Measurements from ENCODE around the gene OR2T10. TPM values are rescaled to one million over a fixed set of nuclear protein-coding genes. Genes with fewer than 3 reads are reported as not detected.
"Not testable (repeated sequence)": the region's sequence is repeated elsewhere in the genome, so short reads cannot be mapped to it uniquely, and the experiment has no call there.

OR2T10 gene
- total RNA-seq, 2 donors from 2014 or later, result not detected

DNA sequence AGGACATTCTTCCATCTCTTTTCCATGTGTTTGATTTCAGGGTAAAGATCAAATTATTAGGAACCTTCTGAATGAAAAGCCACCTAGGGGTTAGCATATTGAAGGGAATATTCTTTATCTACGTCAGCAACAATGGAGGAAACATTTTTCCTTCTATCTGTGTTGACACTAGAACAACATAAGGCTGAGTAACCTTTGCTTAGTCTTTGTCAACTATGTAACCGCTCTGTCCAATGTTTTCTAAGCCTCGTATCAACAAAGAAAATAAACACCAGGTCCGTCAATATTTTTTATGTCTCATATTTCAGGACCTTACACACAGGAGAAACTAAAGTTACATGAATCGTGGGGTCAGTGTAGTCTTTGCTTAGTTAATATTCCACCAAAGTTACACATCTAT, 39.1 kb upstream of the OR2T10 start:
- peaks cover 14% of the 10 kb centered on the region for H3K9me3 Mint-ChIP-seq
- H3K9ac ChIP-seq (ENCODE audit: extremely low read depth, low read length, poor library complexity, severe bottlenecking); H3K4me1 Mint-ChIP-seq; H3K27ac Mint-ChIP-seq; H3K36me3 ChIP-seq (ENCODE audit: control insufficient read depth, insufficient read depth, low read length); H3K27me3 Mint-ChIP-seq (ENCODE audit: insufficient read depth); H3K4me1 ChIP-seq (ENCODE audit: control insufficient read depth, insufficient read depth, low read length); H3K9me3 ChIP-seq (ENCODE audit: control insufficient read depth, low read length); H3K4me3 ChIP-seq (ENCODE audit: low read length); H3K4me3 Mint-ChIP-seq; H3K36me3 Mint-ChIP-seq (ENCODE audit: low read depth); DNase-seq; H3K27me3 ChIP-seq (ENCODE audit: control insufficient read depth, insufficient read depth, low read length, poor library complexity, severe bottlenecking); H3K27ac ChIP-seq (ENCODE audit: low read depth, low read length): not testable (repeated sequence)
- WGBS, 2 experiments (ENCODE audit: insufficient coverage in 1 of 2, insufficient read length in 1 of 2), result no CpG with 5 or more reads among the region's 5 CpGs

DNA sequence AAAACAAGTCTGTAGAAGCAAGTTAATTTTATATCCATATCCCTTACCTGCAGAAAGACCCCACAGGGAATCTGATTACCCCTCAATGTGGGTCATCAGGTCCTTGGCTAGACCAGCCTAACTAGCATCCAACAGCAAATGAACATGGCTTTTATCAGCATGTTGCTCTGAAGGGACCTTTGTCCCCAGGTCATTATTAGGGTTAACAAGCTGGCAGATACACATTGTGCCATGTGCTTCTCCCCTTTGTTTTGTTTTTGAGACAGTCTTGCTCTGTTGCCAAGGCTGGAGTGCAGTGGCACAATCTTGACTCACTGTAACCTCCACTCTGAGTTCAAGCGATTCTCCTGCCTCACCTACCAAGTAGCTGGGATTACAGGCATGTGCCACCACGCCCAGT, 37.5 kb upstream of the OR2T10 start, which contains the start of gene OR2T11:
OR2T11 (minus strand) TSS at position 101 of the 400 bp plus-strand sequence. CDS start 7,963 bp downstream, outside the sequence.
- peaks cover 16% of the 10 kb centered on the region for H3K9me3 ChIP-seq (ENCODE audit: control insufficient read depth, low read length)
- H3K27ac Mint-ChIP-seq; H3K36me3 Mint-ChIP-seq (ENCODE audit: low read depth); H3K27me3 Mint-ChIP-seq (ENCODE audit: insufficient read depth); H3K4me1 ChIP-seq (ENCODE audit: control insufficient read depth, insufficient read depth, low read length); H3K27me3 ChIP-seq (ENCODE audit: control insufficient read depth, insufficient read depth, low read length, poor library complexity, severe bottlenecking); H3K4me1 Mint-ChIP-seq; H3K4me3 Mint-ChIP-seq; DNase-seq; H3K4me3 ChIP-seq (ENCODE audit: low read length); H3K9ac ChIP-seq (ENCODE audit: extremely low read depth, low read length, poor library complexity, severe bottlenecking); H3K27ac ChIP-seq (ENCODE audit: low read depth, low read length); H3K36me3 ChIP-seq (ENCODE audit: control insufficient read depth, insufficient read depth, low read length): not testable (repeated sequence)
- peaks cover 30% of the 10 kb centered on the region for H3K9me3 Mint-ChIP-seq
- no CpG with 5 or more reads among the region's 2 CpGs for WGBS, 2 experiments (ENCODE audit: insufficient coverage in 1 of 2, insufficient read length in 1 of 2)

DNA sequence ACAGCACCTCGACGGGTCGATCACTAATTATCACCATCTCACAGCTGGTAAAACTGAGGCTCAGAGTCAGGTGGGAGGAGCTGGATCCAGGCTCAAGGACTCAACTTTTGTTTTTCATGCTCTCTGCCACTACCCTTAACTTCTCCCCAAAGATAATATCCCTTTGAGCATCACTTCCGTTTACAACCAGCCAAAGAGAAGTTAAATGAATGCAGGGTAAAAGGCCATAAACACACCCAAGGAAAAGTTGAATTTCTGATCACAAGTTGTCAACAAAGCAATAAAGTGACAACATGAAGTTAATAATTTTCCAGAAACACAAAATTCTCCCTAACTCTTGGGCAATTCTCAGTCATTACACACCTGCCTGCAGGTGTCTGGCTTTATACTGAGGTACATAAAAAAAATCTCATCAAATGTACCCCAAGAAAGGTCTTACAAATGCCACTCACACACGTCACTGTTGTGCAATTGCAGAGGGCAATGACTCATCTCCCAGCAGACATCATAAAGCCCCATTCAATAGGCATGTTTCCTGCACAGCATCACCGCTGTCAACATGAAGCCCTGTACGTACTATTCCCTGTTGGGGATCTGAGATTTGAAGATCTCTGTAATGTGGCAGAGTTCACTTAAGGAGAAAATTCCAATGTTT, 34.0 kb upstream of the OR2T10 start:
- 75 to 85% methylated on average over 4 to 7 of the region's 7 CpGs for WGBS, 2 experiments (ENCODE audit: insufficient coverage in 1 of 2, insufficient read length in 1 of 2)
- H3K36me3 ChIP-seq (ENCODE audit: control insufficient read depth, insufficient read depth, low read length), result no peaks in the 10 kb centered on the region

DNA sequence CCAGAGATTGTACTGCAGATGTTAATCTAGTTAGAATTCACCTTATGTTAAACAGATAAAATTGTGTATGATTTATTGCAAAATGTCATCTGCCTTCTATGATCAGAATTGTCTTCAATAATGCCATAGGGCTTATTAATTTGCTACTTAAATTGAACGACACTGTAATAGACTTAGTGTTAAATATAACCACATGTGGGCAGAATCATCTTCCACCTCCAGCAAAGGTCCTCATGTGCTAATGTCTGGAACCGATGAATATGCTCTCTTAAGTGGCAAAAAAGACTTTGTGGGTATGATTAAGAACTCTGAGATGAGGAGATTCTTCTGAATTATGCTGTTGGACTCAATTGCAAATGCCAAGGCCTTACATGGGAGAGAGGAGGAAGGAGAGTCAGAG, 33.1 kb upstream of the OR2T10 start:
- Histone ChIP-seq H3K36me3 (ENCODE audit: control insufficient read depth, insufficient read depth, low read length) (no peaks in the 10 kb centered on the region), H3K4me3 (ENCODE audit: low read length) (no peak overlapping the region), H3K9me3 (ENCODE audit: control insufficient read depth, low read length) (peaks cover 55% of the 10 kb centered on the region), H3K9ac (ENCODE audit: extremely low read depth, low read length, poor library complexity, severe bottlenecking) (no peak overlapping the region), H3K4me1 (ENCODE audit: control insufficient read depth, insufficient read depth, low read length) (no peaks in the 10 kb centered on the region), H3K27me3 (ENCODE audit: control insufficient read depth, insufficient read depth, low read length, poor library complexity, severe bottlenecking) (no peaks in the 10 kb centered on the region), H3K27ac (ENCODE audit: low read depth, low read length) (no peak overlapping the region)
- Mint-ChIP-seq H3K27me3 (ENCODE audit: insufficient read depth) (no peaks in the 10 kb centered on the region), H3K36me3 (ENCODE audit: low read depth) (peaks cover 2% of the 10 kb centered on the region), H3K9me3 (peaks cover 41% of the 10 kb centered on the region), H3K4me3 (no peak overlapping the region), H3K4me1 (no peaks in the 10 kb centered on the region), H3K27ac (no peak overlapping the region)
- 61 to 67% methylated on average over 1 to 2 of the region's 2 CpGs for whole genome bisulfite sequencing, 2 experiments (ENCODE audit: insufficient coverage in 1 of 2, insufficient read length in 1 of 2)
- DNase-seq, result no peak
- TF ChIP-seq, protein P1, sequence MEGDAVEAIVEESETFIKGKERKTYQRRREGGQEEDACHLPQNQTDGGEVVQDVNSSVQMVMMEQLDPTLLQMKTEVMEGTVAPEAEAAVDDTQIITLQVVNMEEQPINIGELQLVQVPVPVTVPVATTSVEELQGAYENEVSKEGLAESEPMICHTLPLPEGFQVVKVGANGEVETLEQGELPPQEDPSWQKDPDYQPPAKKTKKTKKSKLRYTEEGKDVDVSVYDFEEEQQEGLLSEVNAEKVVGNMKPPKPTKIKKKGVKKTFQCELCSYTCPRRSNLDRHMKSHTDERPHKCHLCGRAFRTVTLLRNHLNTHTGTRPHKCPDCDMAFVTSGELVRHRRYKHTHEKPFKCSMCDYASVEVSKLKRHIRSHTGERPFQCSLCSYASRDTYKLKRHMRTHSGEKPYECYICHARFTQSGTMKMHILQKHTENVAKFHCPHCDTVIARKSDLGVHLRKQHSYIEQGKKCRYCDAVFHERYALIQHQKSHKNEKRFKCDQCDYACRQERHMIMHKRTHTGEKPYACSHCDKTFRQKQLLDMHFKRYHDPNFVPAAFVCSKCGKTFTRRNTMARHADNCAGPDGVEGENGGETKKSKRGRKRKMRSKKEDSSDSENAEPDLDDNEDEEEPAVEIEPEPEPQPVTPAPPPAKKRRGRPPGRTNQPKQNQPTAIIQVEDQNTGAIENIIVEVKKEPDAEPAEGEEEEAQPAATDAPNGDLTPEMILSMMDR (conservative IDR thresholded peaks at IDR 0.05), result no peak

More for the DNA sequence above, 34.0 kb upstream of the OR2T10 start:
- no peak for DNase-seq
- Mint-ChIP-seq H3K4me3 (no peak overlapping the region), H3K27me3 (ENCODE audit: insufficient read depth) (no peaks in the 10 kb centered on the region), H3K4me1 (no peaks in the 10 kb centered on the region), H3K27ac (no peak overlapping the region), H3K36me3 (ENCODE audit: low read depth) (peaks cover 2% of the 10 kb centered on the region), H3K9me3 (peaks cover 41% of the 10 kb centered on the region)
- H3K27me3 ChIP-seq (ENCODE audit: control insufficient read depth, insufficient read depth, low read length, poor library complexity, severe bottlenecking), result no peaks in the 10 kb centered on the region
- H3K27ac ChIP-seq (ENCODE audit: low read depth, low read length), result no peak overlapping the region
- H3K4me3 ChIP-seq (ENCODE audit: low read length), result no peak overlapping the region
- H3K4me1 ChIP-seq (ENCODE audit: control insufficient read depth, insufficient read depth, low read length), result no peaks in the 10 kb centered on the region
- no peak overlapping the region for H3K9ac ChIP-seq (ENCODE audit: extremely low read depth, low read length, poor library complexity, severe bottlenecking)
- TF ChIP-seq, protein P1 (conservative IDR thresholded peaks at IDR 0.05), result no peak
- peaks cover 46% of the 10 kb centered on the region for H3K9me3 ChIP-seq (ENCODE audit: control insufficient read depth, low read length)

Measured in endodermal cell (in vitro differentiated cells).